AG04450 (cell line): ENCODE data around the gene MALSU1. TPM values are rescaled to one million over a fixed set of nuclear protein-coding genes. Genes with fewer than 3 reads are reported as not detected.
A peak's percentile ranks its signal among the peaks of the same experiment; 100 is the strongest.

Source experiments
- CTCF ChIA-PET: fragments of 300-600, 350-600 bp; formaldehyde crosslinking; extraction: SDS; loops from one replicate; lab custom pipeline; 2022; ENCODE audit warnings: antibody characterized with exemption, inconsistent platforms; lab: Charles Lee
- POLR2A ChIA-PET: fragments of 350-600 bp; formaldehyde crosslinking; extraction: SDS; loops from one replicate; lab custom pipeline; 2021; ENCODE audit warnings: antibody characterized with exemption, inconsistent platforms; lab: Yijun Ruan, JAX
- DNase-seq: peaks from one replicate; pipeline ENCODE4 v3.0.0-alpha.2; 2011; ENCODE audit warnings: low read depth, low spot score
- H3K27ac ChIP-seq: one replicate; pipeline ENCODE4 v1.5.1; 2012; ENCODE audit warnings: low read depth, low read length, control low read depth
- H3K27me3 ChIP-seq: one replicate; pipeline ENCODE4 v1.6.0; 2012; ENCODE audit warnings: low read length; ENCODE audit not compliant: control insufficient read depth, insufficient read depth
- H3K4me3 ChIP-seq: 2 replicates; pipeline ENCODE4 v1.5.1; 2011; ENCODE audit warnings: mild to moderate bottlenecking, low read depth, low read length, control low read depth
- H3K9me3 ChIP-seq: 2 replicates; pipeline ENCODE4 v1.5.1; 2012; ENCODE audit warnings: low read length; ENCODE audit not compliant: control insufficient read depth, insufficient read depth
- CTCF ChIP-seq: IDR thresholded peaks from 2 replicates; pipeline ENCODE4 v1.5.1; 2011; ENCODE audit warnings: low read depth, low read length, control low read depth, inconsistent platforms
- polyA plus RNA-seq: library from polyadenylated mRNA; depleted of rRNA; stranded (reverse); fragments of >200 nt; gene quantifications from 2 replicates; pipeline ENCODE4 v1.2.3, GENCODE V29; 2011

The MALSU1 gene
- polyA plus RNA-seq, 1 experiment = 82.2 TPM

DNA sequence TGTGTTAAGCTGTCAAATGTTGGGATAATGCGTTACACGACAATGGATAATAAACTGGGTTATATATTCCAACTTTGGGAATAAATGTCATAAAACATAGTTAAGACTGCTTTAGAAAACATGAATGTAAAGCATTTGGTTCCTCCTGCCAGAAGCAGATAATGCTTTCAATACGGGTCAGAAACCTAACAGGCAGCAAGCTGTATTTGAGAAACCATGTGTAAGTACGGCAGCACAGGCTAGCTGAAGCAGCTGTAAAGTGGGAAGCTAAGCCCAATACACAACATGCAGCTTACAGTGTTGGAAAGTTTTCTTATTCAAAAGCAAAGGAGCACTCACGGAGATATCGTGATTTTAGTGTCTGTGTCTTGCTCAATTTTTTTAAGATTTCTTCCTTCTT lies 46.5 kb downstream of the MALSU1 start:
- Histone ChIP-seq H3K27ac (no peak overlapping the region), H3K9me3 (no peaks in the 10 kb centered on the region), H3K4me3 (no peak overlapping the region), H3K27me3 (no peaks in the 10 kb centered on the region)
- CTCF ChIA-PET = no interaction called here
- DNase-seq = no peak
- POLR2A ChIA-PET = interaction anchor here (0.6 kb wide), 1 partner anchor 44 kb away, joined by 7 read pairs; no protein-coding TSS in a partner anchor
- no peak for TF ChIP-seq CTCF

GRCh38 chr7:23346316-23346715 lies 47.2 kb downstream of the MALSU1 start:
- ChIA-PET POLR2A (interaction anchor here (0.6 kb wide), 1 partner anchor 44 kb away, joined by 7 read pairs; no protein-coding TSS in a partner anchor), CTCF (interaction anchor here (0.7 kb wide), 1 partner anchor 68 kb away, joined by 3 read pairs; no protein-coding TSS in a partner anchor)
- H3K27ac ChIP-seq = no peak overlapping the region
- no peak overlapping the region for H3K4me3 ChIP-seq
- no peaks in the 10 kb centered on the region for H3K9me3 ChIP-seq
- no peak for TF ChIP-seq CTCF
- DNase-seq = no peak
- H3K27me3 ChIP-seq = no peaks in the 10 kb centered on the region

DNA sequence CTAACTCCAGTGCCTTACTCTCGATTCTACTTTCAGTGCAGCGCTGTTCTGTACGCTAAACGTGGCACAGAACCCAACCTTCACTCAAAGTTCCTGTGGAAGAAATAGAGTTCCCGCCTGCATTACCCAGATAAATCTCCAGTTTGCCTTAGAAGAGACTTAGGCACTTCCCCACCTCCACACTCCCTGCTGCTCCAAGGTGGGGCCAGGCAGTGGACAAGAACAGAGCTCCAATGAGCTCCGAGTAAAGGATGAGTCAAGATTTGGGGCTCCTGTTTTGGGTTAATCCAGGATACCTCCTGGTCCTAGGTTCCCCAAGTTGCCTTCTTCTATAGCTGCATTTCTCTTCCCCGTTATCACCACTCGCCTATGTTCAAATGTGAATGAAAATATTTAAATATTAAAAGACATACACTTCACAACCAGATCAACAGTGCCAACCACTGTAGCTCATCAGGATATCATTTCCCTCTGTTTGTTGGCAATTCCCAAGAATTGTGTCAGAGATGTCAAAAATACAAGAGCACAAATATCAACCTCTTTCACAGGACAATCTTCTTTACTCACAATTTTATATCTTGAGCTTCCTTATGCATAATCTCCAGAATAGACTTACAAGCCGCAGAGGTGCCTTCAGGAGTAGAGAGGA lies 48.0 kb downstream of the MALSU1 start:
- Histone ChIP-seq H3K27ac (peak overlapping the region; percentile 79), H3K27me3 (no peaks in the 10 kb centered on the region), H3K9me3 (no peaks in the 10 kb centered on the region), H3K4me3 (peak overlapping the region; percentile 33)
- POLR2A ChIA-PET = interaction anchor here (0.6 to 0.7 kb wide), 2 partner anchors 10 to 12 kb away, joined by 3 read pairs; no protein-coding TSS in a partner anchor
- DNase-seq = no peak
- no peak for TF ChIP-seq CTCF
- CTCF ChIA-PET = interaction anchor here (0.5 to 1.3 kb wide), 3 partner anchors 11 to 232 kb away, joined by 3 to 6 read pairs (median 4); no protein-coding TSS in a partner anchor

GRCh38 chr7:23347682-23348180 lies 48.6 kb downstream of the MALSU1 start:
- no peak for DNase-seq
- no peak for TF ChIP-seq CTCF
- ChIA-PET CTCF (interaction anchor here (0.5 to 1.3 kb wide), 3 partner anchors 10 to 232 kb away, joined by 3 to 6 read pairs (median 4); no protein-coding TSS in a partner anchor), POLR2A (interaction anchor here (0.6 to 0.7 kb wide), 3 partner anchors 11 to 125 kb away, joined by 3 read pairs; no protein-coding TSS in a partner anchor)
- Histone ChIP-seq H3K27ac (peak overlapping the region; percentile 79), H3K27me3 (no peaks in the 10 kb centered on the region), H3K9me3 (no peaks in the 10 kb centered on the region), H3K4me3 (peak overlapping the region; percentile 28)
